SK-N-MC (cell line): ENCODE data around the gene MUC3A.

ENCODE experiments used
- EZH2 ChIP-seq: fragments of 200-600 bp; sonication (generic); IDR thresholded peaks from one replicate; pipeline ENCODE4 v1.6.1; 2017; ENCODE audit warnings: antibody characterized with exemption
- POLR2AphosphoS5 ChIP-seq: IDR thresholded peaks from 2 replicates; pipeline ENCODE4 v1.6.1; 2012; ENCODE audit warnings: mild to moderate bottlenecking, low read depth, low read length, borderline replicate concordance

GRCh38 chr7:100914879-100915447, 34.4 kb upstream of the MUC3A start:
- TF ChIP-seq EZH2 (no peak), POLR2AphosphoS5 (no peak)
